Measurements from ENCODE around the gene SIGLEC14. TPM values are rescaled to one million over a fixed set of nuclear protein-coding genes. Genes with fewer than 3 reads are reported as not detected.

Gene SIGLEC14
- total and polyA plus RNA-seq, 2 donors (not counting 1 experiment from before 2014, with no cell fraction given) = not detected

- peak overlapping the region; percentile 36 for H3K9ac ChIP-seq (ENCODE audit: insufficient read depth, low read length)
Measured at GRCh38 chr19:51692468-51692867, 45.8 kb upstream of the SIGLEC14 start.

GRCh38 chr19:51691584-51692428 is 45.2 kb upstream of the SIGLEC14 start:
- no peaks in the 10 kb centered on the region for H4K20me1 ChIP-seq (ENCODE audit: control insufficient read depth, extremely low read depth, insufficient read depth, low read length)
- TF ChIP-seq CTCF (conservative IDR thresholded peaks at IDR 0.05 in 1 of 2, IDR thresholded peaks at IDR 0.05 in 1 of 2; ENCODE audit: low read depth in 1 of 2, low read length in 2 of 2) = no peak
- no peak for TF ChIP-seq EZH2 (IDR thresholded peaks at IDR 0.05; ENCODE audit: low read length, missing control alignments)
- H3K27ac ChIP-seq (ENCODE audit: insufficient read depth, low read length) = peak overlapping the region; percentile 54
- no peak for DNase-seq (ENCODE audit: low read depth in 2 of 2)
- peak overlapping the region; percentile 53 for H3K9ac ChIP-seq (ENCODE audit: insufficient read depth, low read length)
- H3K4me1 ChIP-seq (ENCODE audit: control insufficient read depth, extremely low read depth, insufficient read depth, low read length) = peaks cover 14% of the 10 kb centered on the region
- no peaks in the 10 kb centered on the region for H3K27me3 ChIP-seq (ENCODE audit: control insufficient read depth, insufficient read depth, low read length)
- H3K9me3 ChIP-seq (ENCODE audit: control insufficient read depth, insufficient read depth, low read depth, low read length) = no peaks in the 10 kb centered on the region
- peaks cover 68% of the 10 kb centered on the region for H3K79me2 ChIP-seq (ENCODE audit: control insufficient read depth, insufficient read depth, low read length)
- no peak overlapping the region for H2AFZ ChIP-seq (ENCODE audit: low read length)
- peak overlapping the region; percentile 63 to 98 (median 76) for H3K4me3 ChIP-seq (replicated peaks in 1 of 4; ENCODE audit: control extremely low read depth in 1 of 4, insufficient read depth in 1 of 4, low read depth in 3 of 4, low read length in 4 of 4)
- H3K36me3 ChIP-seq (ENCODE audit: control insufficient read depth, insufficient read depth, low read length) = peaks cover 21% of the 10 kb centered on the region
- peak overlapping the region; percentile 93 for H3K4me2 ChIP-seq (ENCODE audit: extremely low read depth, insufficient read depth, low read length)

More at GRCh38 chr19:51692468-51692867, 45.8 kb upstream of the SIGLEC14 start:
- Histone ChIP-seq H3K4me1 (ENCODE audit: control insufficient read depth, extremely low read depth, insufficient read depth, low read length) (peaks cover 14% of the 10 kb centered on the region), H3K4me3 (replicated peaks in 1 of 4; ENCODE audit: control extremely low read depth in 1 of 4, insufficient read depth in 1 of 4, low read depth in 3 of 4, low read length in 4 of 4) (peak overlapping the region; percentile 30 to 98 (median 75)), H4K20me1 (ENCODE audit: control insufficient read depth, extremely low read depth, insufficient read depth, low read length) (no peaks in the 10 kb centered on the region), H3K27me3 (ENCODE audit: control insufficient read depth, insufficient read depth, low read length) (no peaks in the 10 kb centered on the region), H3K79me2 (ENCODE audit: control insufficient read depth, insufficient read depth, low read length) (peaks cover 68% of the 10 kb centered on the region), H3K9me3 (ENCODE audit: control insufficient read depth, insufficient read depth, low read depth, low read length) (no peaks in the 10 kb centered on the region), H2AFZ (ENCODE audit: low read length) (no peak overlapping the region), H3K27ac (ENCODE audit: insufficient read depth, low read length) (no peak overlapping the region), H3K36me3 (ENCODE audit: control insufficient read depth, insufficient read depth, low read length) (peaks cover 21% of the 10 kb centered on the region), H3K4me2 (ENCODE audit: extremely low read depth, insufficient read depth, low read length) (no peak overlapping the region)
- DNase-seq (ENCODE audit: low read depth in 2 of 2) = no peak
- TF ChIP-seq CTCF (conservative IDR thresholded peaks at IDR 0.05 in 1 of 2, IDR thresholded peaks at IDR 0.05 in 1 of 2; ENCODE audit: low read depth in 1 of 2, low read length in 2 of 2) = no peak

- Histone ChIP-seq H3K9ac (ENCODE audit: insufficient read depth, low read length) (peak overlapping the region; percentile 23), H3K27ac (ENCODE audit: insufficient read depth, low read length) (peak overlapping the region; percentile 54), H3K9me3 (ENCODE audit: control insufficient read depth, insufficient read depth, low read depth, low read length) (no peaks in the 10 kb centered on the region), H3K4me1 (ENCODE audit: control insufficient read depth, extremely low read depth, insufficient read depth, low read length) (peaks cover 15% of the 10 kb centered on the region), H3K4me3 (replicated peaks in 1 of 4; ENCODE audit: control extremely low read depth in 1 of 4, insufficient read depth in 1 of 4, low read depth in 3 of 4, low read length in 4 of 4) (peak overlapping the region; percentile 63 to 98 (median 76)), H4K20me1 (ENCODE audit: control insufficient read depth, extremely low read depth, insufficient read depth, low read length) (no peaks in the 10 kb centered on the region), H3K79me2 (ENCODE audit: control insufficient read depth, insufficient read depth, low read length) (peaks cover 68% of the 10 kb centered on the region), H2AFZ (ENCODE audit: low read length) (no peak overlapping the region), H3K4me2 (ENCODE audit: extremely low read depth, insufficient read depth, low read length) (peak overlapping the region; percentile 96), H3K36me3 (ENCODE audit: control insufficient read depth, insufficient read depth, low read length) (peaks cover 19% of the 10 kb centered on the region), H3K27me3 (ENCODE audit: control insufficient read depth, insufficient read depth, low read length) (no peaks in the 10 kb centered on the region)
- TF ChIP-seq CTCF (conservative IDR thresholded peaks at IDR 0.05 in 1 of 2, IDR thresholded peaks at IDR 0.05 in 1 of 2; ENCODE audit: low read depth in 1 of 2, low read length in 2 of 2) = no peak
- no peak for TF ChIP-seq EZH2 (IDR thresholded peaks at IDR 0.05; ENCODE audit: low read length, missing control alignments)
- peak; percentile 75 to 78 for DNase-seq (ENCODE audit: low read depth in 2 of 2)
Measured at GRCh38 chr19:51691074-51691583, 44.5 kb upstream of the SIGLEC14 start.
